Calu3 (cell line): ENCODE data around the gene TSHR. TPM values are rescaled to one million over a fixed set of nuclear protein-coding genes. Genes with fewer than 3 reads are reported as not detected.
A peak's percentile ranks its signal among the peaks of the same experiment; 100 is the strongest.

ENCODE experiments used
- BruUV-seq: library from RNA; stranded (reverse); fragments of 400-500 nt; replicated peaks from 2 replicates; lab custom pipeline; 2021; lab: Mats Ljungman, UMichigan
- CTCF ChIA-PET: fragments of 300-600 bp; sonication (Branson Sonifier 250); formaldehyde crosslinking; loops from one replicate; lab custom pipeline; 2022; ENCODE audit warnings: antibody characterized with exemption; lab: Charles Lee
- DNase-seq: peaks from one replicate; pipeline ENCODE4 v3.0.0; 2022
- H3K27ac Mint-ChIP-seq: one replicate; pipeline ENCODE4 v1.8.0; 2022; ENCODE audit warnings: mixed read lengths; ENCODE audit not compliant: unreplicated experiment
- H3K27me3 Mint-ChIP-seq: one replicate; pipeline ENCODE4 v1.8.0; 2022; ENCODE audit warnings: mixed read lengths; ENCODE audit not compliant: unreplicated experiment
- H3K36me3 Mint-ChIP-seq: one replicate; pipeline ENCODE4 v1.8.0; 2022; ENCODE audit warnings: mild to moderate bottlenecking, moderate library complexity, mixed read lengths; ENCODE audit not compliant: insufficient read depth, unreplicated experiment
- H3K4me1 Mint-ChIP-seq: one replicate; pipeline ENCODE4 v1.8.0; 2022; ENCODE audit warnings: mild to moderate bottlenecking, low read depth, mixed read lengths; ENCODE audit not compliant: unreplicated experiment
- H3K4me3 Mint-ChIP-seq: one replicate; pipeline ENCODE4 v1.8.0; 2022; ENCODE audit warnings: mild to moderate bottlenecking, low read depth, moderate library complexity, mixed read lengths; ENCODE audit not compliant: unreplicated experiment
- H3K9me3 Mint-ChIP-seq: one replicate; pipeline ENCODE4 v1.8.0; 2022; ENCODE audit warnings: low read depth, mixed read lengths; ENCODE audit not compliant: unreplicated experiment
- CTCF ChIP-seq: fragments of 200-600 bp; IDR thresholded peaks from one replicate; pipeline ENCODE4 v1.8.0; 2022; ENCODE audit warnings: antibody characterized with exemption; ENCODE audit not compliant: unreplicated experiment
- intact Hi-C: fragments of 100-400 bp; cut with micrococcal nuclease; formaldehyde crosslinking; loops from one replicate; pipeline ENCODE4 v1.10.0; 2022; ENCODE audit not compliant: unreplicated experiment
- total RNA-seq: library from RNA; stranded (reverse); gene quantifications from 2 replicates; pipeline ENCODE4 v1.2.3, GENCODE V29; 2022

TSHR gene
- total RNA-seq, 1 experiment from 2014 or later: not detected

DNA sequence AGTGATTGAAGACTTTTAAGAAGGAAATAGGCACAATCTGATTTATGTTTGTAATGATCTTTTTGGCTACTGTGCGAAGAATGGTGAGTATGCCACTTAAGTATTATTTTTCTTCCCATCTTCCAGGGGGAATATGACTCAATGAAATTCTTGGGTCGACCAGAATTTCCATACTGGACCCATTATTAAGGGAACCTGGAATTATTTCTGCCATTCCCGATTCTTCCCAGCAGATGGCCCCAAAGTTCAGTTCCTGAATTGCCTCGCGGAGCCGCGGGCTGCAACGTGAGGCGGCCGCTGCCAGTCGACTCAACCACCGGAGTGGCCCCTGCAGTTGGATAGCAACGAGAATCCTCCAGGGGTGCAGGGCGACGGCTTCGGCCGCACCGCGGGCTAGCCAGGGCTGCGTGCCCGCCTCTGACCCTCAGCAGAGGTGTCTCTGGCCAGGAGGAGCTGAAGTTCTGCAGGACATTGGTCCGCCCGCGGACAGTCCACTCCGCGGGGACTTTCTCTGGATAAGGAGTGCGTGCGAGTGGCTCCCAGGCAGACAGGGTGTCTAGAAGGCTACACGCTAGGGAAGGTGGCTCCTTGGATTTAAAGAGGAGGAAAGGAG, 628 bp upstream of the TSHR start:
- intact Hi-C loops: loop anchor here (1.0 to 5.0 kb wide), 3 partner anchors 33 to 508 kb away; no protein-coding TSS in a partner anchor
- no peak overlapping the region for H3K27ac Mint-ChIP-seq
- peak; percentile 77 for DNase-seq
- H3K4me1 Mint-ChIP-seq: no peaks in the 10 kb centered on the region
- CTCF ChIA-PET: interaction anchor here (1.9 kb wide), 1 partner anchor 32 kb away, joined by 14 read pairs; no protein-coding TSS in a partner anchor
- H3K4me3 Mint-ChIP-seq: peak overlapping the region; percentile 86
- H3K9me3 Mint-ChIP-seq: no peaks in the 10 kb centered on the region
- no TSS peak for BruUV-seq
- TF ChIP-seq CTCF: peak; percentile 53
- peaks cover 5% of the 10 kb centered on the region for H3K36me3 Mint-ChIP-seq
- H3K27me3 Mint-ChIP-seq: peaks cover 81% of the 10 kb centered on the region

DNA sequence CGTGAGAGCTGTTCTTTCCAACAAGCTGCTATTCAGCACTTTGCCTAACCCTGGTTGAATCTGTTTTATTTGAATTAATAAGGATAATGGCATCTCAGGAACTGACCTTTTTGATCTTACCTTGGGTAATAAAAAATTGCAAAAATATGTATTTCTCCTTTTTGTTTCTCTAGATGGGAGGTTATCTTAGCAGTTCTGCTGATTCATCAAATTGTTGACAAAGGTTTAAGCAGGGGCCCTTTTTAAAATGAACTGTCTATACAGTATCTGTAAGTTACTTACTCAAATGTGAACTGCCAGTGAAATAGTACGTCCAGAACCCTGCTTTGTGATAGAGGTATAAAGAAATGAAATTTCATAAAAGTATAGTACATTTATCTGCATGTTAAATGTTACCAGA, 681 bp downstream of the TSHR start:
- CTCF ChIA-PET: interaction anchor here (1.0 to 1.9 kb wide), 3 partner anchors 31 to 509 kb away, joined by 3 to 14 read pairs (median 3); no protein-coding TSS in a partner anchor
- Mint-ChIP-seq H3K27ac (no peak overlapping the region), H3K9me3 (no peaks in the 10 kb centered on the region), H3K4me1 (no peaks in the 10 kb centered on the region), H3K36me3 (peaks cover 5% of the 10 kb centered on the region), H3K27me3 (peaks cover 71% of the 10 kb centered on the region), H3K4me3 (no peak overlapping the region)
- no peak for DNase-seq
- no TSS peak for BruUV-seq
- TF ChIP-seq CTCF: no peak
- intact Hi-C loops: no loop called here

DNA sequence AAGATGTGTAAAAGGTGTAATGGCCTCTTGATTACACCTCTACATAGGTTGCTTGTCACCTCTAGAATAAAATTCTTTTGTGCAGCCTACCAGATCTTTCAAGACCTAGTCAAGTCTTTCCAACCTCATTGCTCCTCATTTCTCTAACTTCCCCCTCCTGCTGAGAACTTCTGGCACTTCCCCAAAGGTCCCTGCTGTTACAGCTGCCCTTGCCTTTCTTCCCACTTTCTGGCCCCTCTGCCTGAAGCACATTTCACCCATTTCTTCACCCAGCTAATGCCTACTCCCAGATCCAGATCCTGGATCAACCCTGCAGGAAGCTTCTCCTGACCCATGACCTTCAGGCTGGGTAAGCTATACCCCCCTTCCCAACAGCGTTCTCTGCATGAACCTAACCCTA, 1.5 kb downstream of the TSHR start:
- DNase-seq: no peak
- CTCF ChIA-PET: no interaction called here
- H3K4me3 Mint-ChIP-seq: no peak overlapping the region
- H3K36me3 Mint-ChIP-seq: peaks cover 5% of the 10 kb centered on the region
- no peaks in the 10 kb centered on the region for H3K4me1 Mint-ChIP-seq
- no peak overlapping the region for H3K27ac Mint-ChIP-seq
- H3K9me3 Mint-ChIP-seq: no peaks in the 10 kb centered on the region
- H3K27me3 Mint-ChIP-seq: peaks cover 63% of the 10 kb centered on the region
- no peak for TF ChIP-seq CTCF
- intact Hi-C loops: no loop called here
- no TSS peak for BruUV-seq

GRCh38 chr14:80957613-80958012, 2.2 kb downstream of the TSHR start:
- CTCF ChIA-PET: interaction anchor here (0.6 kb wide), 1 partner anchor 273 kb away, joined by 4 read pairs; no protein-coding TSS in a partner anchor
- H3K27ac Mint-ChIP-seq: no peak overlapping the region
- H3K4me3 Mint-ChIP-seq: no peak overlapping the region
- no peaks in the 10 kb centered on the region for H3K9me3 Mint-ChIP-seq
- no peak for DNase-seq
- H3K36me3 Mint-ChIP-seq: peaks cover 5% of the 10 kb centered on the region
- TF ChIP-seq CTCF: no peak
- no peaks in the 10 kb centered on the region for H3K4me1 Mint-ChIP-seq
- BruUV-seq: no TSS peak
- H3K27me3 Mint-ChIP-seq: peaks cover 57% of the 10 kb centered on the region
- intact Hi-C loops: no loop called here
